NK-92 (cell line): ENCODE results near the gene GRM5.
"Not testable (repeated sequence)": the region's sequence is repeated elsewhere in the genome, so short reads cannot be mapped to it uniquely, and the experiment has no call there.

ENCODE experiments used
- DNase-seq: peaks from one replicate; lab custom pipeline; 2025; ENCODE audit not compliant: unreplicated experiment; lab: John Stamatoyannopoulos, UW

Gene GRM5

GRCh38 chr11:88975441-88975840 is 90.3 kb downstream of the GRM5 start:
- not testable (repeated sequence) for DNase-seq

DNA sequence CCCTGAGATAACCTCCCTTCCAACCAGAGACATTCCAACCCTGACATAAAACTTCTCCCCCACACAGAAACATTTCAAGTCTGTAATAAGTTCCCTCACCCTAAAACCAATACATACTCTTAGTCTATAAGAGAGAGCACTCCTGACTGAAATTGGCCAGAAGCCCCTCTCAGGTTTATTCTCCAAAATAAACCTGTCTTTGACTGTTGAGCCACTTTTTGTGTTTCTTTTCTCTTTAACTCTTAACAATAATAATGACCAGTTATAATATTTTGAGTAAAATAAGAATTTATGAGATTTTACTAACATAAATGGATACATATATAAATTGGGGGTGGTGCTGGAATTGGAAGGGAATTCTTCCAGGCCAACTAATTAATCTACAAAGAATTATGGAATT is 93.6 kb downstream of the GRM5 start:
- no peak for DNase-seq

- DNase-seq = not testable (repeated sequence)
These were observed 104.2 kb downstream of the GRM5 start for GRCh38 chr11:88961621-88962020.

GRCh38 chr11:88959857-88960256 is 105.9 kb downstream of the GRM5 start:
- DNase-seq = not testable (repeated sequence)

- DNase-seq = no peak
These were observed 114.8 kb downstream of the GRM5 start for GRCh38 chr11:88950975-88951374.

- not testable (repeated sequence) for DNase-seq
These were observed 116.9 kb downstream of the GRM5 start for GRCh38 chr11:88948908-88949307.

DNA sequence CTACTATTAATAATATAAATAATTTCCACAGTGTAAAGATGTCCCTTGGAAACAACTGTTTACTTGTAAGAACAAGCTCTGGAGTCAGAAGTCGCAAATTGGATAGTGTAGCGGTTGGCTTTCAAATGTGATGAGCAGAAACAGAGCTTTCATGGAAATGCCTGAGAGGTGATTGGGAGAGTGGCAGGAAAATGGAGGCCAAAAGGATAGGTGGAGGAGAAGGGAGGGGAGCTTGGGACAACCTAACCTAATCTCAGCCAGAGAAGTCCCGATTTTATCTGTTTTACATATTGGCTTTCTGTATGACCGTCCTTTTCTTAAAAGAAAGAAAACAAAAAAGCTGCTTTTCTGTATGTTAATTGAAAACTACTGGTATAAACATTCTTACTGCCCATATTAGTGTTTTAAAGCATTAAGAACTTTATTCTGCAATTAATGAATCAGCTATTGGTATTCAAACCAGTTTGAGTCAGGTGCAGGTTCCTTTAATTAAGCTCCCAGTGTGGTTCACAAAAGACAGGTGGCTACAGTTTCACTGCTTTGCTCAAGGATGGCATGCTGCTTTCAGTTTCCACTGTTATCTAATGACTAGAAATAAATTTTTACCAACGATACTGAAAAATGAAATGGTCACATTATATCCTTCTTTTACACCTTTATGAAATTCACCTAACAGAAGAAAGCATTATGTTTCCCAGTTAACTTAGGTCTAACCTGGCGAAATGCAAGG is 117.8 kb downstream of the GRM5 start:
- not testable (repeated sequence) for DNase-seq

DNA sequence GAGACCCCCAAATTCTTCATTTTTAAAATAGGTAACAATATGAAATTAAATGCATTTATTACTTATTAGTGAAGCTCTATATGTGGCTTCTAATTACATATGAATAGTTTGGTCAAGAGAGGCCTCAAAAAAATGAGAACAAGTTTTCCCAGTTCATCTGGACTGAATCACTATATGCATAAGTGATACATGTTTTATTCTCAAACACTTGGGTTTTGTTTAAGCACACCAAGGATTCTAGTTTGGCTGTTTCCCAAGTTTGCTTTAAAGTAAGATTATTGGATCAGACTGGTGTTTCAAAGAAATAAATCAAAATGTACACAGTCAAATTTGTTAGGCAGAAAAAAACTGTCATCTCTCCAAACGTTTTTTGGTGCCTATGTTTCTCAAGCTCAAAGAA is 136.1 kb downstream of the GRM5 start:
- DNase-seq = not testable (repeated sequence)

DNA sequence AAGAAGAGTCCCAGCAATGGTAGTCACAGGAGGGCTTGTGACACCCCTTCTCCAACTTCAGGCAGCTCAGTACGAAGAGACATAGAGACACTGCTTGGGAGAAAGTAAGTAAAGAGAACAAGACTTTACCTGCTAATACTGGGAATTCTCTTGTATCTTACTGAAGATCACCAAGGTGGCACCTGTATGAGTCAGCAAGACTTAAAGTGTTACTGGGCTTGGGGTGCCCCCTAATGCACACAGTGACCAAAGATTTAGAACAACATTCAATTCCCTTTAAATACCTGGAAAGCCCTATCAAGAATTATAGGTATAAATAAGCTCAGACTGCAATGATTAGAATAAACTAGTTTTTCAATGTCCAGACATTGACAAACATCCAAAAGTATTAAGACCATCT is 148.7 kb downstream of the GRM5 start:
- DNase-seq = not testable (repeated sequence)

DNA sequence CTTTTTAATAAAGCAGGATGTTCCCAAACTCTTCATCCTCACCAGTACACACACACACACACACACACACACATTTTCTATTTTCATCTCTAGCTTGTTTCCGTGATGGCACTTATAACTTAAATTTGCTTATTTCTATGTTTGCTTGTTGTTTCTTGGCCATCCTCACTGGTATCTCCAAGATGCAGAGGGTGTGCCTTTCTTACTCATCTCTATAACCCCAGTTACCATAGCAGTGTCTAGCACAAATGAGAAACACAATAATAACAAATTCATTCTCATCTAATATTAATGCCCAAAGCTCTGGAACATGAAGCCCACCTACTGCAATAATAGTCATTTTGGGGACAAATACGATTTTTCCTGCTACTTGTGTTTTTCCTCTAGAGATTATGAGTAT is 156.3 kb downstream of the GRM5 start:
- DNase-seq = no peak

- DNase-seq = not testable (repeated sequence)
These were observed 164.3 kb downstream of the GRM5 start for GRCh38 chr11:88901436-88901835.

- DNase-seq = not testable (repeated sequence)
These were observed 176.9 kb downstream of the GRM5 start for GRCh38 chr11:88888855-88889254.

DNA sequence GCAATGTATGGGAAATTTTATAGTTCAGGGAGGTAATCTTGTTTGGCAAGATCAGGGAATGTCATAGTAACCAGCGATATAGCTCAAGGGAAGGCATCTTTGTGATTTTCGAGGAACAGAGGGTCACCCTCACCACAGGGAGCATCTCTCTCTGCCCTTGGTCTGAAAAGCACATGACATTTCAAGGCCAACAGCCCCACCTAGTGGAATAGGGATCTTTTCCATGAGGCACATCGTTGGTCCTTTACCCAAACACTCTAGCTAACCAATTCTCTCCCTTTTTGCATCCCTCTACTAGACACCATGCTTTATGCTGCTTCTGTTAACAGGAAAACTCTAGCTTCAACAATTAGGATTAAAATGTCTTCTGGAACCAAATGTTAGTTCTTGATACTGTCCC is 179.0 kb downstream of the GRM5 start:
- no peak for DNase-seq

- DNase-seq = not testable (repeated sequence)
These were observed 183.0 kb downstream of the GRM5 start for GRCh38 chr11:88882800-88883199.

- DNase-seq = no peak
These were observed 204.2 kb downstream of the GRM5 start for GRCh38 chr11:88861618-88862017.

DNA sequence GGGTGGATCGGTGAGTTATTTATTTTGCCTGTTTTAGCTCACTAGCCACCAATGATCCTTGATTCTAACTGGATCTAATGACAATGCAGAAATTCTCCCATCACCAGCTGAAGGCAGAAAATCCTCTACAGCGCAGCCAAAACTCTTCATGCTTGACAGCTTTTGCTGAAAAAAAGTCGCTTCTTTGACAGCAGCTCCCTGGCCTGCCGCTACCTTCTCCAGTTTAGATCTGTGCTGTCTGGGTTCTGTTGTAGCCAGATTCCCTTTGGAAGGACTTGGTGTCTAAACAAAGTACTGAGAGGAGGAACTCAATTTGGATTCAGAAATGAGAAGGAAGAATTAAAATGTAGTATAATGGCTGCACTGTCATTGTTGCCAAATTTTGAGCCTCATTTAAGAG is 205.4 kb downstream of the GRM5 start:
- not testable (repeated sequence) for DNase-seq

- DNase-seq = not testable (repeated sequence)
These were observed 211.8 kb downstream of the GRM5 start for GRCh38 chr11:88853963-88854362.

GRCh38 chr11:88851547-88851946 is 214.2 kb downstream of the GRM5 start:
- DNase-seq = not testable (repeated sequence)

DNA sequence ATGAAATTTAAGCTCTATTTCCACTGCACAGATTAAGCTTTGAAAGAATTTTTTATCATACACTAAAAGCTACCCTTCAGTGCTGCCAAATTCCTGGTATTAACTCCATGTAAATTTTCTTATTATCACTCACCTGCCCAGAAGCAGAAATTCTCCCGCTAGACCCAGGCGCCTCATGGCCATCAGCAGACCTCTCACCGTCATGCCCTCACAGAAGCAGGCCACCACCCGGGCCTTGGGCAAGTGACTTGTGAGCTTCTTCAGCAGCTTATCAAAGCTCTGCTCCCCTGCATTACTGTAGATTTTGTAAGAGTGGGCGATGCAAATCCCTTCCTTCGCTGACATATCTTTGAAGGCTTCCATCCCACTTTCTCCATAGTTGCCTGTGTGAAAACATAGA is 216.0 kb downstream of the GRM5 start:
- not testable (repeated sequence) for DNase-seq

GRCh38 chr11:88849368-88849767 is 216.4 kb downstream of the GRM5 start:
- DNase-seq = no peak

DNA sequence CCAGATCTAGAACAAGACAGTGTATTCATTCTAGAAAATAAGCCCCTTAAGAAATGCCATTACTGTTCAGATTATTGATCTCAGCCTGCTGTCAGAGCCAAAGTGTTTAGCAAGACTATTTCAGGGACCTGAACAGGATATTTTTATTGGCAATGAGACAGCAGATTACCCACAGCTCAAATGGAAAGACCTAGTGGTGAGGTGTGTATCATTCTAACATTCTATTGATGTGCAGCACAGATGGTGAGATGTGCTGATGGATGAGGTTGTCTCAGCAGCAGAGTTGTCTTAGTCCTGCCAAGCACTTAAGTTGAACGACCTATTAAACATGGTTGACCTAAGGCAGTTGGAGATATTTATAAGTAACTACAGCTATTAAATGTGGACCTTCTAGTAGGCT is 219.5 kb downstream of the GRM5 start:
- DNase-seq = not testable (repeated sequence)

DNA sequence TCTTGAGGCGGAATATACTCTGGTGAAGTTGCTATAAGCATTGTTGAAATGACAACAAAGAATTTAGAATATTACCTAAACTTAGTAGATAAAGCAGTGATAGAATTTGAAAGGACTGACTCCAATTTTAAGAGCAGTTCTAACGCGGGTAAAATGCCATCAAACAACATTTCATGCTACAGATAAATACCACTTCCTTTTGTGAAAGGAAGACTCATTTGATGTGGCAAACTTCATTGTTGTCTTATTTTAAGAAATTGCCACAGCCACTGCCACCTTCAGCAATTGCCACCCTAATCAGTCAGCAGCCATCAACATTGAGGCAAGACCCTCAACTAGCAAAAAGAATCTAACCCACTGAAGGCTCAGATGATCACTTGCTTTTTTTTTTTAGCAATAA is 220.8 kb downstream of the GRM5 start:
- not testable (repeated sequence) for DNase-seq
